ENCODE measurements around the gene PRSS12. TPM values are rescaled to one million over a fixed set of nuclear protein-coding genes. Genes with fewer than 3 reads are reported as not detected.

The PRSS12 gene
- total and polyA plus RNA-seq, 2 donors (not counting 1 experiment from before 2014, with no cell fraction given) = not detected

- ATAC-seq (ENCODE audit: low read depth) (no peak), DNase-seq (no peak)
- Histone ChIP-seq H2AFZ (ENCODE audit: insufficient read depth, low read depth, low read length, poor library complexity, severe bottlenecking) (no peak overlapping the region), H3K4me1 (ENCODE audit: control insufficient read depth in 2 of 2, insufficient read depth in 2 of 2, low read length in 2 of 2) (no peaks in the 10 kb centered on the region), H3K9me3 (ENCODE audit: control extremely low read depth in 1 of 3, control insufficient read depth in 2 of 3, insufficient read depth in 1 of 3, low read length in 2 of 3) (no peaks in the 10 kb centered on the region), H3K27ac (ENCODE audit: low read length in 2 of 2) (no peak overlapping the region), H3K27me3 (replicated peaks in 1 of 4; ENCODE audit: control extremely low read depth in 1 of 4, control insufficient read depth in 3 of 4, insufficient read depth in 4 of 4, low read length in 3 of 4) (no peaks in the 10 kb centered on the region), H3K4me2 (replicated peaks; ENCODE audit: low read depth, low read length, poor library complexity, severe bottlenecking) (no peak overlapping the region), H3K79me2 (ENCODE audit: control insufficient read depth, insufficient read depth, low read length) (no peaks in the 10 kb centered on the region), H4K20me1 (ENCODE audit: control insufficient read depth, insufficient read depth, low read length, poor library complexity, severe bottlenecking) (no peaks in the 10 kb centered on the region), H3K4me3 (ENCODE audit: control extremely low read depth in 1 of 5, extremely low read depth in 1 of 5, insufficient read depth in 1 of 5, low read depth in 2 of 5, low read length in 4 of 5) (no peak overlapping the region), H3K9ac (ENCODE audit: low read length) (no peak overlapping the region), H3K36me3 (replicated peaks in 1 of 2; ENCODE audit: control extremely low read depth in 1 of 2, control insufficient read depth in 1 of 2, extremely low read depth in 1 of 2, insufficient read depth in 2 of 2, low read length in 1 of 2) (no peaks in the 10 kb centered on the region)
- no peak for TF ChIP-seq CTCF (IDR thresholded peaks at IDR 0.05)
- TF ChIP-seq EZH2 (IDR thresholded peaks at IDR 0.05; ENCODE audit: borderline replicate concordance, insufficient read depth, low read depth, low read length, poor library complexity, severe bottlenecking) = no peak
- H3K27ac Mint-ChIP-seq = no peak overlapping the region
- intact Hi-C loops (cut with micrococcal nuclease) = no loop called here
- H3K4me1 Mint-ChIP-seq = no peaks in the 10 kb centered on the region
- POLR2A ChIA-PET = no interaction called here
- CTCF ChIA-PET = no interaction called here
- H3K27me3 Mint-ChIP-seq = peaks cover 6% of the 10 kb centered on the region
- 80% methylated on average over 1 of the region's 2 CpGs for WGBS (ENCODE audit: insufficient coverage)
- no peak overlapping the region for H3K4me3 Mint-ChIP-seq
- H3K9me3 Mint-ChIP-seq (ENCODE audit: insufficient read depth) = no peaks in the 10 kb centered on the region
Observed at GRCh38 chr4:118237531-118237930, 115.3 kb downstream of the PRSS12 start.

GRCh38 chr4:118235566-118236120 is 117.2 kb downstream of the PRSS12 start:
- TF ChIP-seq CTCF (IDR thresholded peaks at IDR 0.05) = no peak
- no peak for TF ChIP-seq EZH2 (IDR thresholded peaks at IDR 0.05; ENCODE audit: borderline replicate concordance, insufficient read depth, low read depth, low read length, poor library complexity, severe bottlenecking)

More at GRCh38 chr4:118235566-118236120, 117.2 kb downstream of the PRSS12 start:
- H3K27me3 Mint-ChIP-seq = peaks cover 9% of the 10 kb centered on the region
- Histone ChIP-seq H3K27ac (ENCODE audit: low read length in 2 of 2) (no peak overlapping the region), H3K9me3 (ENCODE audit: control extremely low read depth in 1 of 3, control insufficient read depth in 2 of 3, insufficient read depth in 1 of 3, low read length in 2 of 3) (no peaks in the 10 kb centered on the region), H4K20me1 (ENCODE audit: control insufficient read depth, insufficient read depth, low read length, poor library complexity, severe bottlenecking) (no peaks in the 10 kb centered on the region), H3K4me1 (ENCODE audit: control insufficient read depth in 2 of 2, insufficient read depth in 2 of 2, low read length in 2 of 2) (no peaks in the 10 kb centered on the region), H3K4me2 (replicated peaks; ENCODE audit: low read depth, low read length, poor library complexity, severe bottlenecking) (no peak overlapping the region), H3K36me3 (replicated peaks in 1 of 2; ENCODE audit: control extremely low read depth in 1 of 2, control insufficient read depth in 1 of 2, extremely low read depth in 1 of 2, insufficient read depth in 2 of 2, low read length in 1 of 2) (no peaks in the 10 kb centered on the region), H3K4me3 (ENCODE audit: control extremely low read depth in 1 of 5, extremely low read depth in 1 of 5, insufficient read depth in 1 of 5, low read depth in 2 of 5, low read length in 4 of 5) (no peak overlapping the region), H3K27me3 (replicated peaks in 1 of 4; ENCODE audit: control extremely low read depth in 1 of 4, control insufficient read depth in 3 of 4, insufficient read depth in 4 of 4, low read length in 3 of 4) (no peaks in the 10 kb centered on the region), H2AFZ (ENCODE audit: insufficient read depth, low read depth, low read length, poor library complexity, severe bottlenecking) (no peak overlapping the region), H3K79me2 (ENCODE audit: control insufficient read depth, insufficient read depth, low read length) (no peaks in the 10 kb centered on the region), H3K9ac (ENCODE audit: low read length) (no peak overlapping the region)
- ChIA-PET POLR2A (no interaction called here), CTCF (interaction anchor here (0.9 kb wide), 1 partner anchor 10 kb away, joined by 5 read pairs; no protein-coding TSS in a partner anchor)
- DNase-seq = no peak
- H3K4me3 Mint-ChIP-seq = no peak overlapping the region
- intact Hi-C loops (cut with micrococcal nuclease) = no loop called here
- no peaks in the 10 kb centered on the region for H3K4me1 Mint-ChIP-seq
- H3K27ac Mint-ChIP-seq = no peak overlapping the region
- WGBS (ENCODE audit: insufficient coverage) = 100% methylated on average over 1 of the region's 1 CpG
- no peak for ATAC-seq (ENCODE audit: low read depth)
- no peaks in the 10 kb centered on the region for H3K9me3 Mint-ChIP-seq (ENCODE audit: insufficient read depth)

Small RNAs within 50 kb of the gene (small RNA-seq; reads per million reads assigned to genes)
- gene SNORA24 (ENCODE audit: insufficient read length, low read depth, low replicate concordance) = not detected
